SK-N-SH (cell line): ENCODE results near the gene ARHGAP23.

ENCODE experiments used
- CTCF ChIP-seq: fragments of 200-600 bp; sonication (generic); IDR thresholded peaks from 2 replicates; pipeline ENCODE4 v1.6.1; 2017; ENCODE audit warnings: antibody characterized with exemption, mild to moderate bottlenecking, moderate library complexity
- ELF1 ChIP-seq: IDR thresholded peaks from 2 replicates; pipeline ENCODE4 v1.4.0; 2012
- EP300 ChIP-seq, 2 experiments: IDR thresholded peaks; 2 replicates each; pipeline versions ENCODE4 v1.4.0 to v1.6.1; 2012; ENCODE audit warnings: borderline replicate concordance in 1 of 2, low read depth in 1 of 2, low read length in 1 of 2
- EZH2phosphoT487 ChIP-seq: fragments of 200-600 bp; sonication (generic); IDR thresholded peaks from 2 replicates; pipeline ENCODE4 v1.6.1; 2017; ENCODE audit warnings: low read depth, mixed run types, mild to moderate bottlenecking, antibody characterized with exemption, moderate library complexity, borderline replicate concordance
- GATA2 ChIP-seq: sonication (generic); formaldehyde crosslinking; IDR thresholded peaks from 2 replicates; pipeline ENCODE4 v1.5.0; 2020; ENCODE audit warnings: mild to moderate bottlenecking, missing genetic modification reagents
- MAX ChIP-seq: IDR thresholded peaks from 2 replicates; pipeline ENCODE4 v1.4.0; 2012; ENCODE audit warnings: low read depth
- POLR2AphosphoS5 ChIP-seq: IDR thresholded peaks from 2 replicates; pipeline ENCODE4 v1.6.1; 2012; ENCODE audit warnings: low read depth, low read length
- RAD21 ChIP-seq: IDR thresholded peaks from 2 replicates; pipeline ENCODE4 v1.6.1; 2012; ENCODE audit warnings: mild to moderate bottlenecking, low read length
- REST ChIP-seq: IDR thresholded peaks from 2 replicates; pipeline ENCODE4 v1.6.1; 2012; ENCODE audit warnings: mild to moderate bottlenecking, low read depth, low read length, moderate library complexity
- RFX5 ChIP-seq: IDR thresholded peaks from 2 replicates; pipeline ENCODE4 v1.6.1; 2012; ENCODE audit warnings: mild to moderate bottlenecking, improper control_type of control experiment, low read length
- SIN3A ChIP-seq: IDR thresholded peaks from 2 replicates; pipeline ENCODE4 v1.6.1; 2012; ENCODE audit warnings: low read depth, mild to moderate bottlenecking, low read length, moderate library complexity, borderline replicate concordance
- SMC3 ChIP-seq: IDR thresholded peaks from 2 replicates; pipeline ENCODE4 v1.6.1; 2012; ENCODE audit warnings: low read depth, low read length, improper control_type of control experiment
- TCF12 ChIP-seq: IDR thresholded peaks from 2 replicates; pipeline ENCODE4 v1.4.0; 2012
- ZBTB33 ChIP-seq: IDR thresholded peaks from 2 replicates; pipeline ENCODE4 v1.4.0; 2012; ENCODE audit warnings: low read depth, borderline replicate concordance

GRCh38 chr17:38510421-38511149, 82.3 kb downstream of the ARHGAP23 start:
- no peak for TF ChIP-seq CTCF
- TF ChIP-seq ZBTB33: no peak
- no peak for TF ChIP-seq POLR2AphosphoS5
- no peak for TF ChIP-seq MAX
- no peak for TF ChIP-seq RFX5
- no peak for TF ChIP-seq SMC3
- TF ChIP-seq TCF12: no peak
- TF ChIP-seq EP300 (IDR thresholded peaks at IDR 0.05; ENCODE audit: borderline replicate concordance in 1 of 2, low read depth in 1 of 2, low read length in 1 of 2): no peak
- no peak for TF ChIP-seq EZH2phosphoT487
- no peak for TF ChIP-seq GATA2 (CRISPR knock-in tag)
- no peak for TF ChIP-seq SIN3A
- TF ChIP-seq REST: no peak
- TF ChIP-seq ELF1: no peak
- no peak for TF ChIP-seq RAD21
